Colonic mucosa (tissue), 4 donors: ENCODE data around the gene STOML1. TPM values are rescaled to one million over a fixed set of nuclear protein-coding genes. Genes with fewer than 3 reads are reported as not detected.

Experiments used
- DNase-seq: peaks from one replicate; pipeline ENCODE4 v3.0.0-alpha.2; 2020
- H3K27ac ChIP-seq: fragments of 200-600 bp; one replicate; pipeline ENCODE4 v1.8.0; 2021
- H3K27me3 ChIP-seq: fragments of 200-600 bp; one replicate; pipeline ENCODE4 v1.8.0; 2021
- H3K36me3 ChIP-seq: fragments of 200-600 bp; one replicate; pipeline ENCODE4 v1.8.0; 2021
- H3K4me1 ChIP-seq: fragments of 200-600 bp; one replicate; pipeline ENCODE4 v1.8.0; 2021; ENCODE audit warnings: mild to moderate bottlenecking
- H3K4me3 ChIP-seq: fragments of 200-600 bp; one replicate; pipeline ENCODE4 v1.8.0; 2021
- H3K9ac ChIP-seq, 2 donors: one replicate each; pipeline ENCODE4 v1.7.0; 2013; ENCODE audit warnings: control low read depth in 2 of 2, low read depth in 2 of 2, low read length in 2 of 2
- H3K9me3 ChIP-seq: fragments of 200-600 bp; one replicate; pipeline ENCODE4 v1.8.0; 2021
- intact Hi-C: fragments of 100-400 bp; cut with DNase I; formaldehyde crosslinking; loops from one replicate; pipeline ENCODE4 v1.14.1; 2022
- total RNA-seq, 2 donors: library from RNA; stranded (reverse); fragmentation: NEBNext Ultra II Directional in 1 of 2; extraction: Animal tissue kit (Norgen Biotek cat#: 25700) in 1 of 2; gene quantifications; one replicate each; pipeline ENCODE4 v1.2.1, GENCODE V29; 2021
- TF ChIP-seq, protein P1 (sequence below): fragments of 200-600 bp; IDR thresholded peaks from one replicate; pipeline ENCODE4 v1.8.0; 2022; ENCODE audit warnings: antibody characterized with exemption, mild to moderate bottlenecking
- donor health status: healthy.
- donor health status: DM: no; HTN: no; CAD: no.
- donor health status: DM: no; HTN: no; CAD: no.

STOML1 gene
- total RNA-seq, 2 donors from 2014 or later = 9.1 to 14.3 TPM

- H3K27ac ChIP-seq = peak overlapping the region; percentile 29
- H3K9me3 ChIP-seq = no peaks in the 10 kb centered on the region
- no peaks in the 10 kb centered on the region for H3K36me3 ChIP-seq
- H3K4me3 ChIP-seq = no peak overlapping the region
- no peaks in the 10 kb centered on the region for H3K27me3 ChIP-seq
- H3K9ac ChIP-seq = no peak overlapping the region
- peaks cover 26% of the 10 kb centered on the region for H3K4me1 ChIP-seq
- TF ChIP-seq, protein P1, sequence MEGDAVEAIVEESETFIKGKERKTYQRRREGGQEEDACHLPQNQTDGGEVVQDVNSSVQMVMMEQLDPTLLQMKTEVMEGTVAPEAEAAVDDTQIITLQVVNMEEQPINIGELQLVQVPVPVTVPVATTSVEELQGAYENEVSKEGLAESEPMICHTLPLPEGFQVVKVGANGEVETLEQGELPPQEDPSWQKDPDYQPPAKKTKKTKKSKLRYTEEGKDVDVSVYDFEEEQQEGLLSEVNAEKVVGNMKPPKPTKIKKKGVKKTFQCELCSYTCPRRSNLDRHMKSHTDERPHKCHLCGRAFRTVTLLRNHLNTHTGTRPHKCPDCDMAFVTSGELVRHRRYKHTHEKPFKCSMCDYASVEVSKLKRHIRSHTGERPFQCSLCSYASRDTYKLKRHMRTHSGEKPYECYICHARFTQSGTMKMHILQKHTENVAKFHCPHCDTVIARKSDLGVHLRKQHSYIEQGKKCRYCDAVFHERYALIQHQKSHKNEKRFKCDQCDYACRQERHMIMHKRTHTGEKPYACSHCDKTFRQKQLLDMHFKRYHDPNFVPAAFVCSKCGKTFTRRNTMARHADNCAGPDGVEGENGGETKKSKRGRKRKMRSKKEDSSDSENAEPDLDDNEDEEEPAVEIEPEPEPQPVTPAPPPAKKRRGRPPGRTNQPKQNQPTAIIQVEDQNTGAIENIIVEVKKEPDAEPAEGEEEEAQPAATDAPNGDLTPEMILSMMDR = no peak
- intact Hi-C loops = no loop called here
- DNase-seq = no peak
Measured at GRCh38 chr15:73985101-73985873, 6.8 kb downstream of the STOML1 start.

- peak overlapping the region; percentile 29 for H3K27ac ChIP-seq
- DNase-seq = no peak
Measured at GRCh38 chr15:73984208-73984979, 7.7 kb downstream of the STOML1 start.

GRCh38 chr15:73983773-73984172 is 8.3 kb downstream of the STOML1 start:
- Histone ChIP-seq H3K36me3 (no peaks in the 10 kb centered on the region), H3K4me1 (peaks cover 23% of the 10 kb centered on the region), H3K27ac (peak overlapping the region; percentile 68), H3K9me3 (no peaks in the 10 kb centered on the region), H3K4me3 (no peak overlapping the region), H3K27me3 (no peaks in the 10 kb centered on the region), H3K9ac (no peak overlapping the region)
- intact Hi-C loops = no loop called here
- TF ChIP-seq, protein P1 = no peak
- DNase-seq = no peak

More at GRCh38 chr15:73984208-73984979, 7.7 kb downstream of the STOML1 start:
- H3K9me3 ChIP-seq = no peaks in the 10 kb centered on the region
- H3K4me3 ChIP-seq = no peak overlapping the region
- intact Hi-C loops = no loop called here
- peak overlapping the region in 1 of 2 donors; percentile 6 for H3K9ac ChIP-seq
- no peaks in the 10 kb centered on the region for H3K27me3 ChIP-seq
- TF ChIP-seq, protein P1 = no peak
- H3K36me3 ChIP-seq = no peaks in the 10 kb centered on the region
- H3K4me1 ChIP-seq = peaks cover 26% of the 10 kb centered on the region

DNA sequence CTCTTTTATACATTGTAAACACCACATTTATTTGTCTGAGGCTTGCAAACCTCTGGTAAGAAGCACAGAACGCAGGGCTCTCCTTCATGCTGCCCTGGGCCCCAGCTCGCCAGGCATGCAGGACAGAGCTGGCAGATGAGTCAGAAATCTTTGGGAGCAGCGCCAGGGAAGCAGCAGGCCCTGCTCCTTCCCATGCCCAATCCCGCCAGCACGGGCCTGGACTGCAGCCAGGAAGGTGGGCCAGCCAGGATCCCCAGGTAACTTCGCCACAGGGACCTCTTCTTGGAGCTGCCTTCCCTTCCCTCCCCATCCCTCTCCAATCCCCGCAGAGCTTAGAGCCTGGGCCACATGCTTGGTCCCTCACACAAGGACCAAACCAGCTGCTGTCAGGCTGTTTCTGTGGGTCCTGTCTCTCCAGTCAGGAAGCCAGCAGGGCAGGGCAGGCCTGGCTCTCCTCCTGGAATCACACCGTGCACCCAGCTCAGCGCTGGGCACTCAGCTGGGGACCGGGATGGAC is 8.8 kb downstream of the STOML1 start:
- peak; percentile 35 for DNase-seq
- peak overlapping the region in 1 of 2 donors; percentile 24 for H3K9ac ChIP-seq
- no peaks in the 10 kb centered on the region for H3K9me3 ChIP-seq
- H3K27me3 ChIP-seq = no peaks in the 10 kb centered on the region
- H3K27ac ChIP-seq = peak overlapping the region; percentile 68
- H3K4me3 ChIP-seq = no peak overlapping the region
- no peaks in the 10 kb centered on the region for H3K36me3 ChIP-seq
- TF ChIP-seq, protein P1 = no peak
- intact Hi-C loops = no loop called here
- H3K4me1 ChIP-seq = peaks cover 19% of the 10 kb centered on the region

GRCh38 chr15:73982222-73982962 is 9.7 kb downstream of the STOML1 start:
- peaks cover 17% of the 10 kb centered on the region for H3K4me1 ChIP-seq
- no peaks in the 10 kb centered on the region for H3K27me3 ChIP-seq
- H3K9ac ChIP-seq = peak overlapping the region; percentile 38 to 58
- DNase-seq = peak; percentile 60
- no peak overlapping the region for H3K4me3 ChIP-seq
- TF ChIP-seq, protein P1 = no peak
- peak overlapping the region; percentile 68 for H3K27ac ChIP-seq
- H3K9me3 ChIP-seq = no peaks in the 10 kb centered on the region
- intact Hi-C loops = no loop called here
- no peaks in the 10 kb centered on the region for H3K36me3 ChIP-seq
